Measurements from ENCODE around the gene MDM1. TPM values are rescaled to one million over a fixed set of nuclear protein-coding genes. Genes with fewer than 3 reads are reported as not detected.
A peak's percentile ranks its signal among the peaks of the same experiment; 100 is the strongest.

MDM1 gene
- total RNA-seq, 1 donor from 2014 or later, result 10.5 TPM

GRCh38 chr12:68361953-68362352 lies 29.8 kb upstream of the MDM1 start:
- intact Hi-C loops (cut with DNase I), result no loop called here
- DNase-seq, result no peak
- Histone ChIP-seq H3K27me3 (no peaks in the 10 kb centered on the region), H3K27ac (no peak overlapping the region), H3K9me3 (no peaks in the 10 kb centered on the region), H3K4me1 (peaks cover 40% of the 10 kb centered on the region), H3K4me3 (no peak overlapping the region), H3K36me3 (no peaks in the 10 kb centered on the region)
- TF ChIP-seq CTCF (IDR thresholded peaks at IDR 0.05), result no peak
- ATAC-seq, result no peak

DNA sequence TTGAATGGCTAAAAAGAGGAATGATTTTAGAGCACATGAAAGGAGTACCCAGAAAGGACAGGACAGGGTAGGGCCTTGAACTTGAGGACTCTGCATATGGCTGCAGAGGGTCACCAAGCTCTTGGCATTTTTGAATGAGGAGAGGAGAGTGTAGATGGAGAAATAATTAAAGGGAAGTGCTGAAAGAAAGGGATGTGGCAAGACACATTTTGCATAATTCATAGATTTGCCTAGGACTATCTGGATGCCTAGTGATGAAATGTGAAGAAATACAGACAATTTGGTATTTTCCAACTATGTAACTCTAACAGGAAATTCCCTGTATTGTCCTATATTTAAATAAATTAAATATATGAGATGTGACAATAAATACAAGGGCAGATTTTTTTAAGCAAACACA lies 27.5 kb upstream of the MDM1 start:
- DNase-seq, result no peak
- H3K36me3 ChIP-seq, result no peaks in the 10 kb centered on the region
- peak overlapping the region; percentile 1 for H3K27ac ChIP-seq
- no peak for TF ChIP-seq CTCF (IDR thresholded peaks at IDR 0.05)
- peaks cover 25% of the 10 kb centered on the region for H3K4me1 ChIP-seq
- ATAC-seq, result peak; percentile 53
- H3K27me3 ChIP-seq, result no peaks in the 10 kb centered on the region
- no peaks in the 10 kb centered on the region for H3K9me3 ChIP-seq
- no peak overlapping the region for H3K4me3 ChIP-seq
- intact Hi-C loops (cut with DNase I), result loop anchor here (10.0 kb wide), 1 partner anchor 325 kb away; the partner anchor contains the start of gene NUP107

- intact Hi-C loops (cut with DNase I), result loop anchor here (10.0 kb wide), 1 partner anchor 326 kb away; the partner anchor contains the start of gene NUP107
- no peak overlapping the region for H3K4me3 ChIP-seq
- H3K9me3 ChIP-seq, result no peaks in the 10 kb centered on the region
- DNase-seq, result no peak
- ATAC-seq, result peak; percentile 87
- H3K27me3 ChIP-seq, result no peaks in the 10 kb centered on the region
- H3K27ac ChIP-seq, result peak overlapping the region; percentile 1
- peaks cover 16% of the 10 kb centered on the region for H3K4me1 ChIP-seq
- TF ChIP-seq CTCF (IDR thresholded peaks at IDR 0.05), result peak; percentile 65
- no peaks in the 10 kb centered on the region for H3K36me3 ChIP-seq
Measured at GRCh38 chr12:68358532-68359485, 26.6 kb upstream of the MDM1 start.

- ATAC-seq (no peak), DNase-seq (no peak)
- Histone ChIP-seq H3K4me1 (peaks cover 14% of the 10 kb centered on the region), H3K27ac (no peak overlapping the region), H3K9me3 (no peaks in the 10 kb centered on the region), H3K4me3 (no peak overlapping the region), H3K36me3 (no peaks in the 10 kb centered on the region), H3K27me3 (no peaks in the 10 kb centered on the region)
- intact Hi-C loops (cut with DNase I), result loop anchor here (10.0 kb wide), 1 partner anchor 328 kb away; the partner anchor contains the start of gene NUP107
- no peak for TF ChIP-seq CTCF (IDR thresholded peaks at IDR 0.05)
Measured at GRCh38 chr12:68356986-68357385, 24.8 kb upstream of the MDM1 start.

GRCh38 chr12:68356060-68356695 lies 24.0 kb upstream of the MDM1 start:
- Histone ChIP-seq H3K36me3 (no peaks in the 10 kb centered on the region), H3K9me3 (no peaks in the 10 kb centered on the region), H3K4me1 (peaks cover 14% of the 10 kb centered on the region), H3K27me3 (no peaks in the 10 kb centered on the region), H3K4me3 (no peak overlapping the region), H3K27ac (no peak overlapping the region)
- ATAC-seq (no peak), DNase-seq (no peak)
- no peak for TF ChIP-seq CTCF (IDR thresholded peaks at IDR 0.05)
- intact Hi-C loops (cut with DNase I), result loop anchor here (10.0 kb wide), 1 partner anchor 329 kb away; the partner anchor contains the start of gene NUP107
